Activated CD4-positive, alpha-beta T cell treated with anti-CD3 and anti-CD28 coated beads, Interleukin-2, amount 50 U/mL, for 4 hours (primary cell): ENCODE results near the gene CNGB1.
"Not testable (repeated sequence)": the region's sequence is repeated elsewhere in the genome, so short reads cannot be mapped to it uniquely, and the experiment has no call there.

Experiments used
- DNase-seq, 2 experiments: peaks; one replicate each; pipeline ENCODE4 v3.0.0-alpha.2; 2020

CNGB1 gene

GRCh38 chr16:57970970-57971369 is at the start of gene CNGB1:
CNGB1 (minus strand) TSS chr16:57971128; CDS start chr16:57967286, 3,842 bp downstream.
- DNase-seq = no peak

DNA sequence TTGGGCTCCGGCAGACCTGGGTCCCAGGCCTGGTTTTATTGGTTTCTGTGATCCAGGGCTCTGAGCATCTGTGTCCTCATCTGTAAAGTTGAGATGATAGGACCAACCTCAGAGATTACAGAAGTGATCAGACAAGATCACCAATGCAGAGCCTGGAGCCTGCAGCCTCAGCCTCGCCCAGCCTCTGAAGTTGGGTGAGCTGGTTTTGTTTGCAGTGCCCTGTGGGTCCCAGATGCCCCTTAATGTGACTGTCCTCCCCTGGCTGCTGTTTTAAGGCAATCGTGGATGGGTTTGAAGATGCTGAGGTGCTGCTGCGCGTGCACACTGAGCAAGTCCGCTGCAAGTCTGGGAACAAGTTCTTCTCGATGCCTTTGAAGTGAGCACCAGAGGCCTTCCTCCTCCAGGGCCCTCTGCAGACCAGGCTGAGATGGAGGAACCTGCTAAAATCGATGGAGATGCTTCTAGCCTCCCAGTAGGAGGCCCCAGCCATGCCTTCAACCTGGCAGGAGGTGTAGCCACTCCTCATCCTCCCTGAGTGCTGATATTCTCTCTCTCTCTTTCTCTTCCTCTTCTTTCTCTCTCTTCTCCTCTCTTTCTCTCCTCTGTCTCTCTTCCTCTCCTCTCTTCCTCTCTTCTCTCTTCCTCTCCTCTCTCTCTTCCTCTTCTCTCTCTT is 49.1 kb upstream of the CNGB1 start:
- no peak for DNase-seq

- DNase-seq = no peak
Observed at GRCh38 chr16:58018803-58019202, 47.9 kb upstream of the CNGB1 start.

GRCh38 chr16:58016840-58017446 is 46.0 kb upstream of the CNGB1 start:
- DNase-seq = no peak

DNA sequence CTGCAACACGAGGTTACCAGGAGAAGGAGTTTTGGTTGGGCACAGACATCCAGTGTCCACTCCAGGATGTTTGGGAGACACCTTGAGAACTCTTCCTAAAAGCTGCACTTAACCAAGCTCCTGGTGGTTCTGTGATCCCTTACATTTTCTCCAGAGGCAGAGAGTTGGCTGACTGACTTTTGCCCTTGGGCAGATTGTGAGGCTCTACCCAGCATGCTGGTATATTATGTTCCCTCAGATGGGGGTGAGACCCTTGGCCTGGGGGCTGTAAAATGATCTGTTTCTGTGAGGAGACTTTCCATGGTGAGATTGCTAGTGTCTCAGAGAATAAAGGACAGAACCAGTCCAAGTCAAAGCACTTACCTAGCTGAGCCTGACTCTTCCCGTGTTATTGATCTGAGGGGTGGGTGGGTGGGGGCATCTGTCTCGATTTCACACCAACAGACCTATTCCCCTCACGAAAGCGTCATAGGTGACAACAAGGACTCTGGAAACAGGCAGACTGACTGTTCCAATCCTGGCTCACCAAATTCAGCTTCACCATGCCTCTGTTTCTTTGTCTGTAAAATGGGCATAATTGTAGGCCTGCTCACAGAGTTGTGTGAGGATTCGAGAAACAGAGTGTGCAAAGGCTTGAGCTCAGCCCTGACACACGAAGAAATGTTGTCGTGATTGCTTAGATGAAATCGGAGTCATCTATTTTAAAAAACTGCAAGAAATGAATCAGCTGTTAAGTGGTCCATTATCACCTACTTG is 42.5 kb upstream of the CNGB1 start:
- DNase-seq = no peak

- no peak for DNase-seq
Observed at GRCh38 chr16:58012481-58012880, 41.6 kb upstream of the CNGB1 start.

- no peak for DNase-seq
Observed at GRCh38 chr16:58011652-58012051, 40.7 kb upstream of the CNGB1 start.

GRCh38 chr16:58010886-58011285 is 40.0 kb upstream of the CNGB1 start:
- DNase-seq = no peak

- no peak for DNase-seq
Observed at GRCh38 chr16:58009856-58010416, 39.0 kb upstream of the CNGB1 start.

- DNase-seq = not testable (repeated sequence)
Observed at GRCh38 chr16:58004736-58005135, 33.8 kb upstream of the CNGB1 start.

DNA sequence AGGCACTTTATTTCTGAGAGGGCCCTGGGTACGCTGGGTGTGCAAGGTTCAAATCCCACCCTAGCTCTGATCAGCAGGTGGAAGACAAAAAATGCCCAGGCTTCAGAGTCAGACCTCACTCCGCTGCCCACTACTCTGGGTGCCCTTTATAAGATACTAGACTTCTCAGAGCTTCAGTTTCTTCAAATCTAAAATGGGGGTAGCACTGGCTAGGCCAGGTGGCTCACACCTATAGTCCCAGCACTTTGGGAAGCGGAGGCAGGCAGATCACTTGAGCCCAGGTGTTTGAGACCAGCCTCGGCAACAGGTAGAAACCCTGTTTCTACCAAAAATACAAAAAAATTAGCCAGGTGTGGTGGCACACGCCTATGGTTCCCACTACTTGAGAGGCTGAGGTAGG is 32.0 kb upstream of the CNGB1 start:
- DNase-seq = no peak

- no peak for DNase-seq
Observed at GRCh38 chr16:58002416-58002800, 31.5 kb upstream of the CNGB1 start.

GRCh38 chr16:58001781-58002415 is 31.0 kb upstream of the CNGB1 start:
- DNase-seq = no peak

GRCh38 chr16:58000706-58001676 is 30.1 kb upstream of the CNGB1 start, which contains the start of gene USB1:
USB1 (plus strand) TSS chr16:58001407; CDS start chr16:58001484, 77 bp downstream.
- peak; percentile 65 to 67 for DNase-seq

GRCh38 chr16:57999971-58000705 is 29.2 kb upstream of the CNGB1 start, which contains the start of gene ZNF319:
ZNF319 (minus strand) TSS chr16:58000672; CDS start chr16:57998265, 2,407 bp downstream.
- no peak for DNase-seq

DNA sequence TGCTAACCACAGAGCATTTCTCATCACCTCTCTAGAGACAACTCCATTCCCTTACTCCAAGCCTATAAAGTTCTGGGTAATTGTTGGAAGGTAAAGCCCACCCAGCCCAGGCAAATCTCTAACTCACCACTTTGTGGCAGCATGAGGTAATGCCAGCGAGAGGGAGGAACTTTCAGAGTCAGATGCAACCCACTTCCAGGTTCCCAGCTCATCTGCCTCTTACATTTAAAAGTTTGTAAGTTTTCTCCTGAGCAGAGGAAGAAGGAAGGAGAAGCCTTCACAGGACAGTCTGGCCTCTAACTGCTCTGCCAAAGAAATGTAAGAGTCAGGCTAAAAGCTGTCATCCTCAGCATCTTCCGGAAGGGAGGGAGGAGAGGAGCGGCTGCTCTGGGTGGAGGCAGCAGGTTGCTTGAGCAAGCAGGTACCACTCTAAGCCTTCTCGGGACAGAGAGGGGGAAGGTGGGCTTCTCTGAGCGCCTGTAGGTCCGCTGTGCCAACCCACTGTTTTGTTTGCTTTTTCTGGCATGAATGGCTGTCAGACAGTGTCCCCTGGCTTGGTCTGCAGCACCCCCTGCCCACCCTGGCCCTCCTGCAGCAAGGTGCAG is 28.5 kb upstream of the CNGB1 start:
- DNase-seq = peak in 1 of 2 experiments; percentile 16

DNA sequence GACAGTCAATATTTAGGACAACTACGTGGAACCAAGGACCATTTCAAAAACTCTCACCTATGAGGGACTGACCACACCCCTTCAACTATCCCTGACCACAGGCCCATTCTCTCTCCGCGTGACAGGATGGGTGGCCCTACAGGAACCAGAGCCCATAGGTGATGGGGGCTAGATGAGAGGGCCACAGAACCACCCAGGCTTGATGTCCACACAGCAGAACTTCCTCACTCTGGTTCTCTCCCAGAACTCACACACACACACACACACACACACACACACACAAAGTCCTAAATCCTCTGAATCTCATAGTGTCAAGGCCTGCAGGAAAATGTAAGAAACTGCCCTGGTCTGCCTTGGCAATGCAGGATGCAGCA is 28.1 kb upstream of the CNGB1 start:
- DNase-seq = no peak

GRCh38 chr16:57998486-57998885 is 27.6 kb upstream of the CNGB1 start:
- DNase-seq = peak; percentile 37 to 42

GRCh38 chr16:57997528-57998265 is 26.8 kb upstream of the CNGB1 start:
- DNase-seq = no peak

- no peak for DNase-seq
Observed at GRCh38 chr16:57997176-57997527, 26.2 kb upstream of the CNGB1 start.
